Measurements from ENCODE around the gene ARL11. TPM values are rescaled to one million over a fixed set of nuclear protein-coding genes. Genes with fewer than 3 reads are reported as not detected.

ARL11 gene
- total RNA-seq, 3 donors from 2014 or later: 0.98 to 1.4 (median 1.3) TPM

DNA sequence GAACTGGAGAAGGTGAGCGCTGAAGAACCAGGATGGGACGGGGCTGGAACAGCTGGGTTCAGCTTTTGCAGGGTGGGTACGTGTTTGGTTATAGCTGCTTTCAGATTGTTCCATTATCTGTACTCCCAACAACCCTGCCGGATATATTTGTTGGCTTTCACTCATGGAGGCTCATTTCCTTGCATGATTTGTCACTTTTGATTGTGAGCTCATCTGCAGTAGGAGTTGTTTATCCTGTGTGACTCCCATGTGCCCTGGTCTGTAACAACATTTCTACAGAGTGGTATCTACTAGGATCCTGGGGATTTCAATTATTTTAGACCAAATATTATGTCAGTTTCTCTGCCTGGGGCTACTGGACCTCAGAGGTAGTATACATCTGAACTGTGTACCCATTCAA, 5.4 kb downstream of the ARL11 start:
- intact Hi-C loops (cut with DNase I; ENCODE audit: low total_unique reads): no loop called here
- no peak for DNase-seq (ENCODE audit: low spot score in 2 of 2)
- no peak overlapping the region for H3K4me3 ChIP-seq
- no peak overlapping the region for H3K27ac ChIP-seq
- no peaks in the 10 kb centered on the region for H3K4me1 ChIP-seq
- H3K27me3 ChIP-seq: no peaks in the 10 kb centered on the region
- no peaks in the 10 kb centered on the region for H3K9me3 ChIP-seq
- no peaks in the 10 kb centered on the region for H3K36me3 ChIP-seq
- TF ChIP-seq POLR2AphosphoS5 (IDR thresholded peaks at IDR 0.05) (no peak), POLR2A (IDR thresholded peaks at IDR 0.05) (no peak)
- TF ChIP-seq, protein P1, sequence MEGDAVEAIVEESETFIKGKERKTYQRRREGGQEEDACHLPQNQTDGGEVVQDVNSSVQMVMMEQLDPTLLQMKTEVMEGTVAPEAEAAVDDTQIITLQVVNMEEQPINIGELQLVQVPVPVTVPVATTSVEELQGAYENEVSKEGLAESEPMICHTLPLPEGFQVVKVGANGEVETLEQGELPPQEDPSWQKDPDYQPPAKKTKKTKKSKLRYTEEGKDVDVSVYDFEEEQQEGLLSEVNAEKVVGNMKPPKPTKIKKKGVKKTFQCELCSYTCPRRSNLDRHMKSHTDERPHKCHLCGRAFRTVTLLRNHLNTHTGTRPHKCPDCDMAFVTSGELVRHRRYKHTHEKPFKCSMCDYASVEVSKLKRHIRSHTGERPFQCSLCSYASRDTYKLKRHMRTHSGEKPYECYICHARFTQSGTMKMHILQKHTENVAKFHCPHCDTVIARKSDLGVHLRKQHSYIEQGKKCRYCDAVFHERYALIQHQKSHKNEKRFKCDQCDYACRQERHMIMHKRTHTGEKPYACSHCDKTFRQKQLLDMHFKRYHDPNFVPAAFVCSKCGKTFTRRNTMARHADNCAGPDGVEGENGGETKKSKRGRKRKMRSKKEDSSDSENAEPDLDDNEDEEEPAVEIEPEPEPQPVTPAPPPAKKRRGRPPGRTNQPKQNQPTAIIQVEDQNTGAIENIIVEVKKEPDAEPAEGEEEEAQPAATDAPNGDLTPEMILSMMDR (IDR thresholded peaks at IDR 0.05): no peak

DNA sequence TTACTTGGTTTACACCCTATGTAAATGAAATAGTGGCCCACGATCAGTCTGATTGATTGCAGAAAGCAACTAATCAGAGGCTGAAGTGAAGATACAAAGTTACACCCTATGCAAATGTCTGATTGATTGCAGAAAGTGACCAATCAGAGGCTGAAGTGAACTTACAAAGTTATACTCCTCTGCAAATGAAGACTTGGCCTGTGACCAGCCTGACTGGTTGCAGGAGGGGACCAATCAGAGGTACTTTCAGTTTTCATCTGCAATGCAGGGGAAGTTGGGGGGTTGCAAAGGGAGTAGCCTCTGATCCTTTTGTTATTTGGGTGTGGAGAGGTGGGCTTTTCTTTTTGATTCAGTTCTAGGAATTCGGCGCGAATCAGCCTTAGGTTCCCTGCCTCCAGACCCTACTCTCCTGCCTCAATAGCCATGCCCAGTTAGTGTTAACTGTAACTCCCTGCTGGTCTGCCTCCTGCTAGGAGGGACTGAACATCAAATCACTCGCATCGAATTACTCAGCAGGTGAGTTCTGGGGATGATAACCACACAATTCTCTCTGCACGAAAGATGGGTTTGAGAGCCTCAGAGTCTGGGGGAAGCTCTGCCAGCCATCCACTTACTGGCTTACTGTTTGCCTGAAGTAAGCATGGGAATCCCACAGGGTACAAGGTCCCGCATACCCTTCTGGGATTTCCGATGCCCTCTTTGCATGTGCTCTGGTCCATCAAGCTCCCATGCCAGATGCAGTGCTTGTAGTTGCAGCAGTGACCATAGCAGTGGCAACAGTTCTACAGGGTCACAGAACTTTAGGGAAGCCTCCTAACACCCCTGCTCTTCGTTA, 7.5 kb downstream of the ARL11 start:
- TF ChIP-seq POLR2AphosphoS5 (IDR thresholded peaks at IDR 0.05): no peak
- TF ChIP-seq POLR2A (IDR thresholded peaks at IDR 0.05): no peak
- TF ChIP-seq, protein P1 (IDR thresholded peaks at IDR 0.05): no peak
- Histone ChIP-seq H3K4me1 (no peaks in the 10 kb centered on the region), H3K4me3 (peak overlapping the region; percentile 8 to 56 (median 36)), H3K27ac (no peak overlapping the region), H3K36me3 (no peaks in the 10 kb centered on the region), H3K9me3 (no peaks in the 10 kb centered on the region), H3K27me3 (no peaks in the 10 kb centered on the region)
- intact Hi-C loops (cut with DNase I; ENCODE audit: low total_unique reads): no loop called here
- DNase-seq (ENCODE audit: low spot score in 2 of 2): no peak

DNA sequence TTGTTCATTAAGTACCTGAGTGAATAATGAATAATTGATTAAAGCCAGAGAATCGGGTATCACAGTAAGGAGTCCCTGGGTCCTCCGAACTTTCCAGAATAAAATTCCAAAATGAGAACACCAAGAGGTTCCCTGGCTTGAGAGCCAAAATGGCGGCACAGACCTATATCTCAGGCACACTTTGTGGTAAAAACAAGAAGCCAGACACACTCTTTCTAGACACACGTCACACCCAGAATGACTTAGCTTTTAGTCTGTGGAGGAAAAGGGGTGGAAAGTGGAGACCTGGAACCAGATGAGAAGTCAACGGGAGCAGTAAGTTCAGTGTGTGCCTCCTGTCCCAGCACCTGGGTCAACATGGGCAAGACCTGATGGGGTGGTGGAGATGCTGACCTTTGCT, 8.4 kb downstream of the ARL11 start:
- Histone ChIP-seq H3K27ac (no peak overlapping the region), H3K4me1 (no peaks in the 10 kb centered on the region), H3K4me3 (no peak overlapping the region), H3K36me3 (no peaks in the 10 kb centered on the region), H3K9me3 (no peaks in the 10 kb centered on the region), H3K27me3 (no peaks in the 10 kb centered on the region)
- intact Hi-C loops (cut with DNase I; ENCODE audit: low total_unique reads): no loop called here
- TF ChIP-seq POLR2AphosphoS5 (IDR thresholded peaks at IDR 0.05) (no peak), POLR2A (IDR thresholded peaks at IDR 0.05) (no peak)
- TF ChIP-seq, protein P1 (IDR thresholded peaks at IDR 0.05): no peak
- DNase-seq (ENCODE audit: low spot score in 2 of 2): no peak

DNA sequence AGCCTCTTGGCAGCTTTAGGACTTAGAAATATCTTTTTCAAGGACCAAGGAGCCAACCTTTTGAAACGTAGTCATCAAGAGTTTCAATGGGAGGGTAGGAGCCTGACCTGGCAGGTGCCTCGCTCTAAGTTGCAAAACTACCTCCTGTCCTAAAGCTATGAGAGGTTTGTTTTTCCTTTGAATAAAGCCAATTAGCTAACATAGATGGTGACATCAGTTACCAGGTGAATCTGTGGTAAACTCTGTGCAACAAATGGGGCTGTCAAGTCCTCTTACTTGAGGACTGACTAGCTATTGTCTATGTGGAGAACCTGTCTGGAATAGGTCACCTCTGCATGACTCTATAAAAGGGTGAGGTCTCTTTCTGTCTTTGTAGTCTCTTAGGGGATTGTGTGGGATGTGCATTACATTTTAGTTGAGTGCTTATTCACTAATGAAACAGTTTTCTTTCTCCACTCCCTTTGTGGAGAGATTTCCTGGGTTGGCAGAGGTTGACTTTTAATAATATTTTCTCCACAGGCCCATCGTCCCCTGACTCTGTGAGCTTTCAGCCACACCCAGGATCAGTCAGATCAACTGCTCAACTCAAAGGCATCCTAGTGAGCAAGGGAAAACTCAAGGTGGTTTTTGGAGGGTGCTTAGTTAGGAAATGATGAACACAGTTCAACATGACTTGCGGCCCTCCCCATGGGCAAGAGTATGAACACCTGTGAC, 9.9 kb downstream of the ARL11 start:
- H3K4me1 ChIP-seq: no peaks in the 10 kb centered on the region
- no peaks in the 10 kb centered on the region for H3K27me3 ChIP-seq
- no peaks in the 10 kb centered on the region for H3K9me3 ChIP-seq
- TF ChIP-seq POLR2AphosphoS5 (IDR thresholded peaks at IDR 0.05) (no peak), POLR2A (IDR thresholded peaks at IDR 0.05) (no peak)
- TF ChIP-seq, protein P1 (IDR thresholded peaks at IDR 0.05): no peak
- no peak for DNase-seq (ENCODE audit: low spot score in 2 of 2)
- no peaks in the 10 kb centered on the region for H3K36me3 ChIP-seq
- intact Hi-C loops (cut with DNase I; ENCODE audit: low total_unique reads): no loop called here
- H3K4me3 ChIP-seq: no peak overlapping the region
- no peak overlapping the region for H3K27ac ChIP-seq

DNA sequence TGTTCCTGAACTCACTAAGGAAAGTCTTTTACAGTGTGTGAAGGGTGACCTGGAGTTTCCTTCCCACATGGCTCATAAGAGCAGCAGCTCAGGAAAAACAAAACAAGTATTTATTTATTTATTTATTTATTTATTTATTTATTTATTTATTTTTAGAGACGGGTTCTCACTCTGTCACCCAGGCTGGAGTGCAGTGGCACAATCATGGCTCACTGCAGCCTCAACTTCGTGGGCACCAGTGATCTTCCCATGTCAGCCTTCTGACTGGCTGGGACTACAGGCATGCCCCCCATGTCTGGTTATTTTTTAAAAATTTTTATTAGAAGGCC, 10.4 kb downstream of the ARL11 start:
- no peak for TF ChIP-seq POLR2AphosphoS5 (IDR thresholded peaks at IDR 0.05)
- TF ChIP-seq POLR2A (IDR thresholded peaks at IDR 0.05): no peak
- TF ChIP-seq, protein P1 (IDR thresholded peaks at IDR 0.05): no peak
- no peaks in the 10 kb centered on the region for H3K27me3 ChIP-seq
- no peaks in the 10 kb centered on the region for H3K36me3 ChIP-seq
- no peaks in the 10 kb centered on the region for H3K4me1 ChIP-seq
- no peak overlapping the region for H3K4me3 ChIP-seq
- DNase-seq (ENCODE audit: low spot score in 2 of 2): no peak
- H3K27ac ChIP-seq: no peak overlapping the region
- intact Hi-C loops (cut with DNase I; ENCODE audit: low total_unique reads): no loop called here
- H3K9me3 ChIP-seq: no peaks in the 10 kb centered on the region
